ENCODE results near the gene NINL. TPM values are rescaled to one million over a fixed set of nuclear protein-coding genes. Genes with fewer than 3 reads are reported as not detected.
A peak's percentile ranks its signal among the peaks of the same experiment; 100 is the strongest.

NINL gene
- total and polyA plus RNA-seq, 7 donors, result 2.4 to 19.9 (median 9.6) TPM

- H3K27ac ChIP-seq, result peak overlapping the region in 3 of 4 donors; percentile 64 to 80 (median 77)
- intact Hi-C loops (cut with DNase I), result loop anchor here (2.0 to 5.0 kb wide), 2 partner anchors 54 to 90 kb away; partner anchors contain the start of gene NINL
Measured at GRCh38 chr20:25532971-25533391, 52.4 kb downstream of the NINL start.

GRCh38 chr20:25532015-25532751 is 53.1 kb downstream of the NINL start:
- Histone ChIP-seq H3K27me3 (no peaks in the 10 kb centered on the region), H3K4me3 (peak overlapping the region in 2 of 4 donors; percentile 26 to 28), H3K27ac (peak overlapping the region in 3 of 4 donors; percentile 64 to 80 (median 77)), H3K9me3 (no peaks in the 10 kb centered on the region), H3K4me1 (peaks cover 0 to 33% (median 25%) of the 10 kb centered on the region in 4 donors), H3K36me3 (no peaks in the 10 kb centered on the region)
- TF ChIP-seq CTCF (IDR thresholded peaks at IDR 0.05) (peak in 1 of 4 experiments; percentile 30), POLR2A (IDR thresholded peaks at IDR 0.05) (no peak)
- WGBS, 2 donors, result 87 to 93% methylated on average over 12 of the region's 12 CpGs
- intact Hi-C loops (cut with DNase I), result loop anchor here (2.0 to 5.0 kb wide), 2 partner anchors 55 to 91 kb away; partner anchors contain the start of gene NINL
- no peak for DNase-seq

More at GRCh38 chr20:25532971-25533391, 52.4 kb downstream of the NINL start:
- WGBS, 2 donors, result 79 to 93% methylated on average over 11 of the region's 11 CpGs
- no peaks in the 10 kb centered on the region for H3K27me3 ChIP-seq
- TF ChIP-seq POLR2A (IDR thresholded peaks at IDR 0.05), result no peak
- no peak for TF ChIP-seq EP300 (IDR thresholded peaks at IDR 0.05)
- TF ChIP-seq POLR2AphosphoS5 (IDR thresholded peaks at IDR 0.05), result no peak
- TF ChIP-seq CTCF (IDR thresholded peaks at IDR 0.05), result no peak
- DNase-seq, result no peak
- peak overlapping the region in 3 of 4 donors; percentile 9 to 28 (median 26) for H3K4me3 ChIP-seq
- H3K36me3 ChIP-seq, result no peaks in the 10 kb centered on the region
- H3K9me3 ChIP-seq, result no peaks in the 10 kb centered on the region
- peaks cover 0 to 33% (median 25%) of the 10 kb centered on the region in 4 donors for H3K4me1 ChIP-seq

- no peak for DNase-seq
- Histone ChIP-seq H3K9me3 (no peaks in the 10 kb centered on the region), H3K4me3 (no peak overlapping the region), H3K4me1 (peaks cover 0 to 31% (median 25%) of the 10 kb centered on the region in 4 donors), H3K27me3 (no peaks in the 10 kb centered on the region), H3K36me3 (peaks cover 0 to 7% (median 0%) of the 10 kb centered on the region in 4 donors), H3K27ac (peak overlapping the region in 1 of 4 donors; percentile 7)
- no peak for TF ChIP-seq EP300 (IDR thresholded peaks at IDR 0.05)
- TF ChIP-seq POLR2A (IDR thresholded peaks at IDR 0.05), result no peak
- no peak for TF ChIP-seq POLR2AphosphoS5 (IDR thresholded peaks at IDR 0.05)
- TF ChIP-seq CTCF (IDR thresholded peaks at IDR 0.05), result no peak
- WGBS, 2 donors, result 91 to 92% methylated on average over 9 of the region's 9 CpGs
- intact Hi-C loops (cut with DNase I), result no loop called here
Measured at GRCh38 chr20:25529295-25529951, 55.9 kb downstream of the NINL start.

GRCh38 chr20:25527949-25528348 is 57.4 kb downstream of the NINL start:
- intact Hi-C loops (cut with DNase I), result no loop called here
- Histone ChIP-seq H3K36me3 (peaks cover 0 to 20% (median 3%) of the 10 kb centered on the region in 4 donors), H3K27me3 (no peaks in the 10 kb centered on the region), H3K9me3 (no peaks in the 10 kb centered on the region), H3K4me3 (no peak overlapping the region), H3K27ac (no peak overlapping the region), H3K4me1 (peaks cover 0 to 16% (median 12%) of the 10 kb centered on the region in 4 donors)
- no peak for TF ChIP-seq EP300 (IDR thresholded peaks at IDR 0.05)
- no peak for TF ChIP-seq POLR2A (IDR thresholded peaks at IDR 0.05)
- no peak for TF ChIP-seq POLR2AphosphoS5 (IDR thresholded peaks at IDR 0.05)
- no peak for DNase-seq
- WGBS, 2 donors, result 93 to 94% methylated on average over 2 of the region's 2 CpGs

GRCh38 chr20:25526446-25526845 is 58.9 kb downstream of the NINL start:
- TF ChIP-seq EP300 (IDR thresholded peaks at IDR 0.05) (no peak), POLR2AphosphoS5 (IDR thresholded peaks at IDR 0.05) (no peak), CTCF (IDR thresholded peaks at IDR 0.05) (no peak), POLR2A (IDR thresholded peaks at IDR 0.05) (no peak)
- Histone ChIP-seq H3K27ac (no peak overlapping the region), H3K4me3 (no peak overlapping the region), H3K9me3 (no peaks in the 10 kb centered on the region), H3K27me3 (no peaks in the 10 kb centered on the region), H3K4me1 (peaks cover 0 to under 1% (median 0%) of the 10 kb centered on the region in 4 donors), H3K36me3 (peaks cover 0 to 20% (median 3%) of the 10 kb centered on the region in 4 donors)
- 93 to 95% methylated on average over 9 of the region's 9 CpGs for WGBS, 2 donors
- intact Hi-C loops (cut with DNase I), result no loop called here
- DNase-seq, result no peak
